H1 (cell line): Measurements from ENCODE around the gene IQCH. TPM values are rescaled to one million over a fixed set of nuclear protein-coding genes. Genes with fewer than 3 reads are reported as not detected.

Experiments used
- ASH2L ChIP-seq: fragments of 200-600, 300-600 bp; sonication (generic); IDR thresholded peaks from one replicate; pipeline ENCODE4 v1.7.1; 2017; ENCODE audit warnings: low read length
- CHD1 ChIP-seq: IDR thresholded peaks from 2 replicates; pipeline ENCODE4 v1.6.1; 2012; ENCODE audit warnings: low read depth, low read length, improper control_type of control experiment
- GABPA ChIP-seq: IDR thresholded peaks from 2 replicates; pipeline ENCODE4 v1.6.1; 2011; ENCODE audit warnings: mild to moderate bottlenecking, low read length, moderate library complexity, borderline replicate concordance; ENCODE audit not compliant: insufficient read depth
- KDM1A ChIP-seq: fragments of 200-600, 300-600 bp; sonication (generic); IDR thresholded peaks from 2 replicates; pipeline ENCODE4 v1.7.1; 2016; ENCODE audit warnings: mild to moderate bottlenecking, low read length, borderline replicate concordance
- NRF1 ChIP-seq: IDR thresholded peaks from 2 replicates; pipeline ENCODE4 v1.6.1; 2011; ENCODE audit warnings: mild to moderate bottlenecking, low read depth, low read length, improper control_type of control experiment
- RAD21 ChIP-seq, 2 experiments: IDR thresholded peaks in 1 of 2; conservative IDR thresholded peaks in 1 of 2; 2 replicates each; pipeline ENCODE4 v1.6.1; 2011; ENCODE audit warnings: low read depth in 2 of 2, low read length in 2 of 2, improper control_type of control experiment in 1 of 2, inconsistent platforms in 1 of 2, mild to moderate bottlenecking in 1 of 2, moderate library complexity in 1 of 2
- RBBP5 ChIP-seq: IDR thresholded peaks from 2 replicates; pipeline ENCODE4 v1.7.1; 2012; ENCODE audit warnings: low read depth, mild to moderate bottlenecking, inconsistent platforms, low read length, moderate library complexity, borderline replicate concordance
- TAF7 ChIP-seq: optimal IDR thresholded peaks from 2 replicates; pipeline ENCODE3; 2011; ENCODE audit warnings: low read depth, mild to moderate bottlenecking, inconsistent platforms, low read length, moderate library complexity, borderline replicate concordance
- polyA plus RNA-seq, 7 experiments: library from polyadenylated mRNA; depleted of rRNA in 3 of 7; stranded (reverse) in 5 of 7; unstranded in 2 of 7; fragments of >200 nt in 5 of 7; fragments of 200-250 nt in 2 of 7; gene quantifications; 1 replicate in 5 of 7; 2 replicates in 1 of 7; 4 replicates in 1 of 7; pipeline versions ENCODE4 v1.2.1 to v1.2.3, GENCODE V29; 2011 to 2013; ENCODE audit warnings: missing spikeins in 2 of 7, mixed read lengths in 2 of 7
- total RNA-seq: library from RNA; stranded (reverse); fragmentation: NEBNext Ultra II Directional; extraction: Animal tissue kit (Norgen Biotek cat#: 25700); gene quantifications from 2 replicates; pipeline ENCODE4 v1.2.1, GENCODE V29; 2021
- TF ChIP-seq, protein P1 (sequence below): fragments of 300-600 bp; sonication (generic); IDR thresholded peaks from 2 replicates; pipeline ENCODE4 v1.7.1; 2012; ENCODE audit warnings: low read length, moderate library complexity, mild to moderate bottlenecking, inconsistent platforms; ENCODE audit not compliant: insufficient replicate concordance
- TF ChIP-seq, protein P2 (sequence below): IDR thresholded peaks from 2 replicates; pipeline ENCODE4 v1.6.1; 2012; ENCODE audit warnings: low read length, inconsistent platforms

IQCH gene
- total and polyA plus RNA-seq, 2 of the 8 experiments (the other 6 are each of a cell fraction or from before 2014, with no cell fraction given): 0.60 to 1.9 TPM

DNA sequence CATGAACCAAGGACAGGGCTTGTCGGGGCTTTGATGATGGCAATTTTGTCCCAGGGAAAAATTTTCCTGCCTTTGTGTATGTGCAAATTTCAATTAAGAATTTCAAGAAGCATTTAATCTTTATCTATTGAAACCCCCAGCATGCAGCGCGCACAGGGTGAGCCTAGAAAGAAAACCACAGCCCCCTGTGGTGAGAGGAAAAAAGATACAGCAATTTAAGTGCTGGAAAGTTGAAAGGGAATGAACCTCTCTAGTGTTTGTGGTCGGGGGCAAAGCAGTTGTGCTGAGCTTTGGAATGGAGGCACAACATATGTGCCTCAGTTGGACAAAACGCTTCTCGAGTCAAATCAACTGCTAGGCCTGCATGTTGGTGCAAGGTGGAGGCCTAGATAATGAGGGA lies 154.6 kb downstream of the IQCH start (continued):
- TF ChIP-seq, protein P1, sequence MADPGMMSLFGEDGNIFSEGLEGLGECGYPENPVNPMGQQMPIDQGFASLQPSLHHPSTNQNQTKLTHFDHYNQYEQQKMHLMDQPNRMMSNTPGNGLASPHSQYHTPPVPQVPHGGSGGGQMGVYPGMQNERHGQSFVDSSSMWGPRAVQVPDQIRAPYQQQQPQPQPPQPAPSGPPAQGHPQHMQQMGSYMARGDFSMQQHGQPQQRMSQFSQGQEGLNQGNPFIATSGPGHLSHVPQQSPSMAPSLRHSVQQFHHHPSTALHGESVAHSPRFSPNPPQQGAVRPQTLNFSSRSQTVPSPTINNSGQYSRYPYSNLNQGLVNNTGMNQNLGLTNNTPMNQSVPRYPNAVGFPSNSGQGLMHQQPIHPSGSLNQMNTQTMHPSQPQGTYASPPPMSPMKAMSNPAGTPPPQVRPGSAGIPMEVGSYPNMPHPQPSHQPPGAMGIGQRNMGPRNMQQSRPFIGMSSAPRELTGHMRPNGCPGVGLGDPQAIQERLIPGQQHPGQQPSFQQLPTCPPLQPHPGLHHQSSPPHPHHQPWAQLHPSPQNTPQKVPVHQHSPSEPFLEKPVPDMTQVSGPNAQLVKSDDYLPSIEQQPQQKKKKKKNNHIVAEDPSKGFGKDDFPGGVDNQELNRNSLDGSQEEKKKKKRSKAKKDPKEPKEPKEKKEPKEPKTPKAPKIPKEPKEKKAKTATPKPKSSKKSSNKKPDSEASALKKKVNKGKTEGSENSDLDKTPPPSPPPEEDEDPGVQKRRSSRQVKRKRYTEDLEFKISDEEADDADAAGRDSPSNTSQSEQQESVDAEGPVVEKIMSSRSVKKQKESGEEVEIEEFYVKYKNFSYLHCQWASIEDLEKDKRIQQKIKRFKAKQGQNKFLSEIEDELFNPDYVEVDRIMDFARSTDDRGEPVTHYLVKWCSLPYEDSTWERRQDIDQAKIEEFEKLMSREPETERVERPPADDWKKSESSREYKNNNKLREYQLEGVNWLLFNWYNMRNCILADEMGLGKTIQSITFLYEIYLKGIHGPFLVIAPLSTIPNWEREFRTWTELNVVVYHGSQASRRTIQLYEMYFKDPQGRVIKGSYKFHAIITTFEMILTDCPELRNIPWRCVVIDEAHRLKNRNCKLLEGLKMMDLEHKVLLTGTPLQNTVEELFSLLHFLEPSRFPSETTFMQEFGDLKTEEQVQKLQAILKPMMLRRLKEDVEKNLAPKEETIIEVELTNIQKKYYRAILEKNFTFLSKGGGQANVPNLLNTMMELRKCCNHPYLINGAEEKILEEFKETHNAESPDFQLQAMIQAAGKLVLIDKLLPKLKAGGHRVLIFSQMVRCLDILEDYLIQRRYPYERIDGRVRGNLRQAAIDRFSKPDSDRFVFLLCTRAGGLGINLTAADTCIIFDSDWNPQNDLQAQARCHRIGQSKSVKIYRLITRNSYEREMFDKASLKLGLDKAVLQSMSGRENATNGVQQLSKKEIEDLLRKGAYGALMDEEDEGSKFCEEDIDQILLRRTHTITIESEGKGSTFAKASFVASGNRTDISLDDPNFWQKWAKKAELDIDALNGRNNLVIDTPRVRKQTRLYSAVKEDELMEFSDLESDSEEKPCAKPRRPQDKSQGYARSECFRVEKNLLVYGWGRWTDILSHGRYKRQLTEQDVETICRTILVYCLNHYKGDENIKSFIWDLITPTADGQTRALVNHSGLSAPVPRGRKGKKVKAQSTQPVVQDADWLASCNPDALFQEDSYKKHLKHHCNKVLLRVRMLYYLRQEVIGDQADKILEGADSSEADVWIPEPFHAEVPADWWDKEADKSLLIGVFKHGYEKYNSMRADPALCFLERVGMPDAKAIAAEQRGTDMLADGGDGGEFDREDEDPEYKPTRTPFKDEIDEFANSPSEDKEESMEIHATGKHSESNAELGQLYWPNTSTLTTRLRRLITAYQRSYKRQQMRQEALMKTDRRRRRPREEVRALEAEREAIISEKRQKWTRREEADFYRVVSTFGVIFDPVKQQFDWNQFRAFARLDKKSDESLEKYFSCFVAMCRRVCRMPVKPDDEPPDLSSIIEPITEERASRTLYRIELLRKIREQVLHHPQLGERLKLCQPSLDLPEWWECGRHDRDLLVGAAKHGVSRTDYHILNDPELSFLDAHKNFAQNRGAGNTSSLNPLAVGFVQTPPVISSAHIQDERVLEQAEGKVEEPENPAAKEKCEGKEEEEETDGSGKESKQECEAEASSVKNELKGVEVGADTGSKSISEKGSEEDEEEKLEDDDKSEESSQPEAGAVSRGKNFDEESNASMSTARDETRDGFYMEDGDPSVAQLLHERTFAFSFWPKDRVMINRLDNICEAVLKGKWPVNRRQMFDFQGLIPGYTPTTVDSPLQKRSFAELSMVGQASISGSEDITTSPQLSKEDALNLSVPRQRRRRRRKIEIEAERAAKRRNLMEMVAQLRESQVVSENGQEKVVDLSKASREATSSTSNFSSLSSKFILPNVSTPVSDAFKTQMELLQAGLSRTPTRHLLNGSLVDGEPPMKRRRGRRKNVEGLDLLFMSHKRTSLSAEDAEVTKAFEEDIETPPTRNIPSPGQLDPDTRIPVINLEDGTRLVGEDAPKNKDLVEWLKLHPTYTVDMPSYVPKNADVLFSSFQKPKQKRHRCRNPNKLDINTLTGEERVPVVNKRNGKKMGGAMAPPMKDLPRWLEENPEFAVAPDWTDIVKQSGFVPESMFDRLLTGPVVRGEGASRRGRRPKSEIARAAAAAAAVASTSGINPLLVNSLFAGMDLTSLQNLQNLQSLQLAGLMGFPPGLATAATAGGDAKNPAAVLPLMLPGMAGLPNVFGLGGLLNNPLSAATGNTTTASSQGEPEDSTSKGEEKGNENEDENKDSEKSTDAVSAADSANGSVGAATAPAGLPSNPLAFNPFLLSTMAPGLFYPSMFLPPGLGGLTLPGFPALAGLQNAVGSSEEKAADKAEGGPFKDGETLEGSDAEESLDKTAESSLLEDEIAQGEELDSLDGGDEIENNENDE: no peak
- TF ChIP-seq CHD1 (no peak), NRF1 (no peak), RBBP5 (no peak), RAD21 (IDR thresholded peaks at IDR 0.05 in 1 of 2, conservative IDR thresholded peaks at IDR 0.05 in 1 of 2; ENCODE audit: low read depth in 2 of 2, low read length in 2 of 2) (no peak), GABPA (no peak), ASH2L (no peak), KDM1A (no peak), TAF7 (no peak)
- TF ChIP-seq, protein P2, sequence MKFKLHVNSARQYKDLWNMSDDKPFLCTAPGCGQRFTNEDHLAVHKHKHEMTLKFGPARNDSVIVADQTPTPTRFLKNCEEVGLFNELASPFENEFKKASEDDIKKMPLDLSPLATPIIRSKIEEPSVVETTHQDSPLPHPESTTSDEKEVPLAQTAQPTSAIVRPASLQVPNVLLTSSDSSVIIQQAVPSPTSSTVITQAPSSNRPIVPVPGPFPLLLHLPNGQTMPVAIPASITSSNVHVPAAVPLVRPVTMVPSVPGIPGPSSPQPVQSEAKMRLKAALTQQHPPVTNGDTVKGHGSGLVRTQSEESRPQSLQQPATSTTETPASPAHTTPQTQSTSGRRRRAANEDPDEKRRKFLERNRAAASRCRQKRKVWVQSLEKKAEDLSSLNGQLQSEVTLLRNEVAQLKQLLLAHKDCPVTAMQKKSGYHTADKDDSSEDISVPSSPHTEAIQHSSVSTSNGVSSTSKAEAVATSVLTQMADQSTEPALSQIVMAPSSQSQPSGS: no peak
